ENCODE results near the gene CCKAR.

DNA sequence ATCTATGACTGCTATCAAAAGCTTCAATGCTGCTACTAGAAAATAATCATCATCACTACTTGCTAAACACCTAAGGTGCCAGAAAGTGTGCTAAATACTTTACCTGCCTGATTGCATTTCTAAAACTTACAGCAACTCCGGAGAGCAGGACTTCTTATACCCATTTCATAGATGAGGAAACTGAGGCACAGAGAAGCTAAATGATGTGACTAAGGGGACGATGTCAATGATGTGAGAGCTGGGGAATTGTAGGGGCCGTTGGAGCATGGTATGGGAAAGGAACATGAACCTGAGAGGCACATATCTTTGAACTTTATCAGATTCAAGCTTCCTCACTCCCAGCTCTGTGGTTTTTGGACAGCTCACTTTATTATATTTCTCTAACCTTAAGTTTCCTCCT, 38.7 kb downstream of the CCKAR start:
- TF ChIP-seq, protein P1, sequence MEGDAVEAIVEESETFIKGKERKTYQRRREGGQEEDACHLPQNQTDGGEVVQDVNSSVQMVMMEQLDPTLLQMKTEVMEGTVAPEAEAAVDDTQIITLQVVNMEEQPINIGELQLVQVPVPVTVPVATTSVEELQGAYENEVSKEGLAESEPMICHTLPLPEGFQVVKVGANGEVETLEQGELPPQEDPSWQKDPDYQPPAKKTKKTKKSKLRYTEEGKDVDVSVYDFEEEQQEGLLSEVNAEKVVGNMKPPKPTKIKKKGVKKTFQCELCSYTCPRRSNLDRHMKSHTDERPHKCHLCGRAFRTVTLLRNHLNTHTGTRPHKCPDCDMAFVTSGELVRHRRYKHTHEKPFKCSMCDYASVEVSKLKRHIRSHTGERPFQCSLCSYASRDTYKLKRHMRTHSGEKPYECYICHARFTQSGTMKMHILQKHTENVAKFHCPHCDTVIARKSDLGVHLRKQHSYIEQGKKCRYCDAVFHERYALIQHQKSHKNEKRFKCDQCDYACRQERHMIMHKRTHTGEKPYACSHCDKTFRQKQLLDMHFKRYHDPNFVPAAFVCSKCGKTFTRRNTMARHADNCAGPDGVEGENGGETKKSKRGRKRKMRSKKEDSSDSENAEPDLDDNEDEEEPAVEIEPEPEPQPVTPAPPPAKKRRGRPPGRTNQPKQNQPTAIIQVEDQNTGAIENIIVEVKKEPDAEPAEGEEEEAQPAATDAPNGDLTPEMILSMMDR (IDR thresholded peaks at IDR 0.05; ENCODE audit: insufficient read depth, low read length) = no peak
- TF ChIP-seq, protein P2, sequence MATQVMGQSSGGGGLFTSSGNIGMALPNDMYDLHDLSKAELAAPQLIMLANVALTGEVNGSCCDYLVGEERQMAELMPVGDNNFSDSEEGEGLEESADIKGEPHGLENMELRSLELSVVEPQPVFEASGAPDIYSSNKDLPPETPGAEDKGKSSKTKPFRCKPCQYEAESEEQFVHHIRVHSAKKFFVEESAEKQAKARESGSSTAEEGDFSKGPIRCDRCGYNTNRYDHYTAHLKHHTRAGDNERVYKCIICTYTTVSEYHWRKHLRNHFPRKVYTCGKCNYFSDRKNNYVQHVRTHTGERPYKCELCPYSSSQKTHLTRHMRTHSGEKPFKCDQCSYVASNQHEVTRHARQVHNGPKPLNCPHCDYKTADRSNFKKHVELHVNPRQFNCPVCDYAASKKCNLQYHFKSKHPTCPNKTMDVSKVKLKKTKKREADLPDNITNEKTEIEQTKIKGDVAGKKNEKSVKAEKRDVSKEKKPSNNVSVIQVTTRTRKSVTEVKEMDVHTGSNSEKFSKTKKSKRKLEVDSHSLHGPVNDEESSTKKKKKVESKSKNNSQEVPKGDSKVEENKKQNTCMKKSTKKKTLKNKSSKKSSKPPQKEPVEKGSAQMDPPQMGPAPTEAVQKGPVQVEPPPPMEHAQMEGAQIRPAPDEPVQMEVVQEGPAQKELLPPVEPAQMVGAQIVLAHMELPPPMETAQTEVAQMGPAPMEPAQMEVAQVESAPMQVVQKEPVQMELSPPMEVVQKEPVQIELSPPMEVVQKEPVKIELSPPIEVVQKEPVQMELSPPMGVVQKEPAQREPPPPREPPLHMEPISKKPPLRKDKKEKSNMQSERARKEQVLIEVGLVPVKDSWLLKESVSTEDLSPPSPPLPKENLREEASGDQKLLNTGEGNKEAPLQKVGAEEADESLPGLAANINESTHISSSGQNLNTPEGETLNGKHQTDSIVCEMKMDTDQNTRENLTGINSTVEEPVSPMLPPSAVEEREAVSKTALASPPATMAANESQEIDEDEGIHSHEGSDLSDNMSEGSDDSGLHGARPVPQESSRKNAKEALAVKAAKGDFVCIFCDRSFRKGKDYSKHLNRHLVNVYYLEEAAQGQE (IDR thresholded peaks at IDR 0.05; ENCODE audit: insufficient replicate concordance, low read depth) = no peak
- TF ChIP-seq POLR2AphosphoS5 (IDR thresholded peaks at IDR 0.05; ENCODE audit: low read depth) = no peak

Measured in HL-60 (cell line).